Mesendoderm (in vitro differentiated cells): Measurements from ENCODE around the gene EIF2B4.

ENCODE experiments used
- DNase-seq: peaks from one replicate; pipeline ENCODE4 v3.0.0; 2013
- H2AK5ac ChIP-seq: 2 replicates; pipeline ENCODE4 v1.6.1; 2013; ENCODE audit warnings: low read length, inconsistent platforms
- H2BK120ac ChIP-seq: 2 replicates; pipeline ENCODE4 v1.6.1; 2013; ENCODE audit warnings: low read depth, mild to moderate bottlenecking, low read length, moderate library complexity, mixed read lengths
- H2BK15ac ChIP-seq: replicated peaks from 2 replicates; pipeline ENCODE4 v1.6.1; 2013; ENCODE audit warnings: low read depth, mild to moderate bottlenecking, moderate library complexity
- H2BK5ac ChIP-seq: 2 replicates; pipeline ENCODE4 v1.6.1; 2013; ENCODE audit warnings: low read length, inconsistent platforms
- H3K18ac ChIP-seq: 2 replicates; pipeline ENCODE4 v1.6.1; 2013; ENCODE audit warnings: mild to moderate bottlenecking, low read length, mixed read lengths
- H3K23ac ChIP-seq: one replicate; pipeline ENCODE4 v1.6.1; 2013; ENCODE audit warnings: low read length
- H3K27ac ChIP-seq: 2 replicates; pipeline ENCODE4 v1.5.1; 2013; ENCODE audit warnings: low read depth, mild to moderate bottlenecking, inconsistent platforms, low read length, moderate library complexity
- H3K27me3 ChIP-seq: 2 replicates; pipeline ENCODE4 v1.6.1; 2013; ENCODE audit warnings: low read length, control low read depth, mild to moderate bottlenecking, inconsistent platforms; ENCODE audit not compliant: insufficient read depth, poor library complexity
- H3K36me3 ChIP-seq: 2 replicates; pipeline ENCODE4 v1.6.1; 2013; ENCODE audit warnings: low read length, inconsistent platforms; ENCODE audit not compliant: control insufficient read depth, insufficient read depth
- H3K4ac ChIP-seq: one replicate; pipeline ENCODE4 v1.6.1; 2013; ENCODE audit warnings: low read depth, mild to moderate bottlenecking, low read length, moderate library complexity
- H3K4me1 ChIP-seq: 2 replicates; pipeline ENCODE4 v1.6.1; 2013; ENCODE audit warnings: low read depth, low read length, inconsistent platforms; ENCODE audit not compliant: control insufficient read depth
- H3K4me2 ChIP-seq: 2 replicates; pipeline ENCODE4 v1.6.1; 2013; ENCODE audit warnings: low read length
- H3K4me3 ChIP-seq: 2 replicates; pipeline ENCODE4 v1.5.1; 2013; ENCODE audit warnings: mild to moderate bottlenecking, low read length
- H3K56ac ChIP-seq: one replicate; pipeline ENCODE4 v1.6.1; 2013; ENCODE audit warnings: low read length
- H3K79me1 ChIP-seq: 2 replicates; pipeline ENCODE4 v1.6.1; 2013; ENCODE audit warnings: low read length, inconsistent platforms
- H3K79me2 ChIP-seq: 2 replicates; pipeline ENCODE4 v1.6.1; 2013; ENCODE audit warnings: mild to moderate bottlenecking, low read length; ENCODE audit not compliant: control insufficient read depth, insufficient read depth
- H3K9ac ChIP-seq: 2 replicates; pipeline ENCODE4 v1.6.1; 2013; ENCODE audit warnings: low read length, inconsistent platforms
- H4K5ac ChIP-seq: one replicate; pipeline ENCODE4 v1.6.1; 2013; ENCODE audit warnings: low read length
- H4K8ac ChIP-seq: one replicate; pipeline ENCODE4 v1.6.1; 2013; ENCODE audit warnings: low read depth, mild to moderate bottlenecking, control low read depth, low read length, moderate library complexity
- WGBS: extraction: QIAGEN DNeasy Blood & Tissue Kit; methylation state at CpG from one replicate; pipeline ENCODE4 v1.1.7; 2013; ENCODE audit warnings: low lambda C conversion rate, missing lambda C conversion rate; ENCODE audit not compliant: insufficient coverage; ENCODE audit errors: extremely low coverage; 5-methylcytosine and 5-hydroxymethylcytosine counted together

Gene EIF2B4

GRCh38 chr2:27378096-27378808 lies 8.1 kb upstream of the EIF2B4 start:
- no peaks in the 10 kb centered on the region for H3K27me3 ChIP-seq
- no peak overlapping the region for H4K8ac ChIP-seq
- H3K4me1 ChIP-seq = no peaks in the 10 kb centered on the region
- H3K36me3 ChIP-seq = peaks cover 25% of the 10 kb centered on the region
- H3K4ac ChIP-seq = no peak overlapping the region
- H2BK120ac ChIP-seq = no peak overlapping the region
- no peak overlapping the region for H3K27ac ChIP-seq
- H2AK5ac ChIP-seq = no peak overlapping the region
- H3K4me2 ChIP-seq = no peak overlapping the region
- no peak overlapping the region for H3K4me3 ChIP-seq
- H3K79me1 ChIP-seq = peaks cover 9% of the 10 kb centered on the region
- no peak overlapping the region for H3K56ac ChIP-seq
- H3K79me2 ChIP-seq = peaks cover 8% of the 10 kb centered on the region
- no peak overlapping the region for H3K23ac ChIP-seq
- WGBS = no CpG with 5 or more reads among the region's 29 CpGs
- H4K5ac ChIP-seq = no peak overlapping the region
- no peak overlapping the region for H3K18ac ChIP-seq
- no peak overlapping the region for H2BK15ac ChIP-seq
- H2BK5ac ChIP-seq = no peak overlapping the region
- no peak for DNase-seq
- no peak overlapping the region for H3K9ac ChIP-seq

DNA sequence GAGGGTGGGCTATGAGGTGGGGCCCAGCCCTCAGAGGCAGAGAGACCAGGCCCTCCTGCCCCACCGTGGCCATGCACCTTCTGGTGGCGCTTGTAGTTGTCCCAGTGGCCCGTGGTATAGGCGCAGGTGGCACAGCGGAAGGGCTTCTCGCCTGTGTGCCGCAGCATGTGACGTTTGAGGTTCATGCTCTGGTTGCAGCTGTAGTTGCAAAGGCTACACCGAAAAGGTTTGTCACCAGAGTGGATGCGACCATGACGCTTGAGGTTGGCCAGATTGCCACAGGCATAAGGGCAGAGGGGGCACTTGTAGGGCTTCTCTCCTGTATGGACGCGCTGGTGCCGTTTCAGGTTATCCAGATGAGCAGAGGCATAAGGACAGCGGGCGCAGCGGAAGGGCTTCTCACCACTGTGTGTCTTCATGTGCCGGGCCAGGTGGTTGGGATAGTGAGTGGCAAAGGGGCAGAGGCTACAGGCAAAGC lies 7.5 kb upstream of the EIF2B4 start:
- Histone ChIP-seq H3K27me3 (no peaks in the 10 kb centered on the region), H2BK5ac (no peak overlapping the region), H3K4me2 (no peak overlapping the region), H4K5ac (no peak overlapping the region), H4K8ac (no peak overlapping the region), H3K79me2 (peaks cover 8% of the 10 kb centered on the region), H3K4me3 (no peak overlapping the region), H2BK120ac (no peak overlapping the region), H2BK15ac (no peak overlapping the region), H3K79me1 (peaks cover 9% of the 10 kb centered on the region), H3K27ac (no peak overlapping the region), H3K18ac (no peak overlapping the region), H3K4ac (no peak overlapping the region), H3K23ac (no peak overlapping the region), H3K36me3 (peaks cover 24% of the 10 kb centered on the region), H3K9ac (no peak overlapping the region), H2AK5ac (no peak overlapping the region), H3K56ac (no peak overlapping the region), H3K4me1 (no peaks in the 10 kb centered on the region)
- no peak for DNase-seq
- WGBS = no CpG with 5 or more reads among the region's 18 CpGs

GRCh38 chr2:27376866-27377617 lies 6.9 kb upstream of the EIF2B4 start:
- H4K5ac ChIP-seq = no peak overlapping the region
- H3K27ac ChIP-seq = no peak overlapping the region
- H3K27me3 ChIP-seq = no peaks in the 10 kb centered on the region
- H2BK15ac ChIP-seq = no peak overlapping the region
- H3K9ac ChIP-seq = no peak overlapping the region
- H3K4ac ChIP-seq = no peak overlapping the region
- WGBS = no CpG with 5 or more reads among the region's 10 CpGs
- H3K4me1 ChIP-seq = no peaks in the 10 kb centered on the region
- peaks cover 9% of the 10 kb centered on the region for H3K79me1 ChIP-seq
- no peak overlapping the region for H3K4me3 ChIP-seq
- peaks cover 8% of the 10 kb centered on the region for H3K79me2 ChIP-seq
- H2AK5ac ChIP-seq = no peak overlapping the region
- no peak for DNase-seq
- no peak overlapping the region for H3K18ac ChIP-seq
- no peak overlapping the region for H4K8ac ChIP-seq
- H3K23ac ChIP-seq = no peak overlapping the region
- no peak overlapping the region for H3K56ac ChIP-seq
- no peak overlapping the region for H3K4me2 ChIP-seq
- peaks cover 21% of the 10 kb centered on the region for H3K36me3 ChIP-seq
- H2BK5ac ChIP-seq = no peak overlapping the region
- H2BK120ac ChIP-seq = no peak overlapping the region

DNA sequence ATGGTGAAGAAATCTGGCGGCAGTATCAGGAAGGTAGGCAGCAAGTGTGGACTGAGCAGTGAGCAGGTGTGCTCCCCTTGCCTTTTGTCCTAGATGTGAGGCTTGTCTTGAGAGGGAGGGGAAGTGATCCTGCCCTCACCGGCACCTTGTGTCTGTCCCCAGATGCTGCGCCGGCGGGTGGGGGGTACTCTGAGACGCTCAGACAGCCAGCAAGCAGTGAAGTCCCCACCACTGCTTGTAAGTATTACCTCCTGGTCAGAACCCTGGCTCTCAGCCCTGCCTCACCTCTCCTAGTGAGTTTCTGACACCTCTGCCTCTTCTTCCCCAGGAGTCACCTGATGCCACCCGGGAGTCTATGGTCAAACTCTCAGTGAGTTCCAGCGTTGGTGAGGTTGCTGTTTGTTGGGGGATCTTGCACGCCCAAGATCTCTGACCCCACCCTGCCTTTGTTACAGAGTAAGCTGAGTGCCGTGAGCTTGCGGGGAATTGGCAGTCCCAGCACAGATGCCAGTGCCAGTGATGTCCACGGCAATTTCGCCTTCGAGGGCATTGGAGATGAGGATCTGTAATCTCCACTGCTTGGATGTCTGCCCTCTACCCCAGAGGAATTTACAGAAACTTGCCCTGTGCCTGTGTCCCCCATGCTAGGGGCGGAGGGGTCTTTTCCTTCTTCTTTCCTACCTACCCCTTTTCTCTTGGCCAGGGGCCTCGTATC lies 6.2 kb upstream of the EIF2B4 start:
- no peak overlapping the region for H2BK120ac ChIP-seq
- no peak overlapping the region for H2BK15ac ChIP-seq
- no peak overlapping the region for H2AK5ac ChIP-seq
- no peak overlapping the region for H3K4ac ChIP-seq
- H3K23ac ChIP-seq = no peak overlapping the region
- peaks cover 13% of the 10 kb centered on the region for H3K79me1 ChIP-seq
- H3K4me2 ChIP-seq = no peak overlapping the region
- H3K9ac ChIP-seq = no peak overlapping the region
- no peaks in the 10 kb centered on the region for H3K27me3 ChIP-seq
- no peak overlapping the region for H4K8ac ChIP-seq
- H3K36me3 ChIP-seq = peaks cover 18% of the 10 kb centered on the region
- no peak overlapping the region for H3K4me3 ChIP-seq
- no peak overlapping the region for H3K18ac ChIP-seq
- peaks cover 12% of the 10 kb centered on the region for H3K79me2 ChIP-seq
- no peak overlapping the region for H3K56ac ChIP-seq
- peaks cover 4% of the 10 kb centered on the region for H3K4me1 ChIP-seq
- H3K27ac ChIP-seq = no peak overlapping the region
- no peak for DNase-seq
- no peak overlapping the region for H2BK5ac ChIP-seq
- WGBS = no CpG with 5 or more reads among the region's 16 CpGs
- H4K5ac ChIP-seq = no peak overlapping the region

- Histone ChIP-seq H2BK15ac (no peak overlapping the region), H2BK5ac (no peak overlapping the region), H3K9ac (no peak overlapping the region), H3K4me3 (no peak overlapping the region), H3K56ac (no peak overlapping the region), H3K18ac (no peak overlapping the region), H3K79me2 (peaks cover 16% of the 10 kb centered on the region), H2AK5ac (no peak overlapping the region), H3K27me3 (no peaks in the 10 kb centered on the region), H3K23ac (no peak overlapping the region), H4K5ac (no peak overlapping the region), H3K4me1 (peaks cover 5% of the 10 kb centered on the region), H3K4ac (no peak overlapping the region), H3K79me1 (peaks cover 18% of the 10 kb centered on the region), H4K8ac (no peak overlapping the region), H3K4me2 (no peak overlapping the region), H2BK120ac (no peak overlapping the region), H3K27ac (no peak overlapping the region), H3K36me3 (peaks cover 17% of the 10 kb centered on the region)
- DNase-seq = no peak
- WGBS = no CpG with 5 or more reads among the region's 20 CpGs
Measured at GRCh38 chr2:27375513-27376099, 5.5 kb upstream of the EIF2B4 start.
